Psoas muscle (tissue), 8 donors: ENCODE measurements around the gene RNF150. TPM values are rescaled to one million over a fixed set of nuclear protein-coding genes. Genes with fewer than 3 reads are reported as not detected.

Source experiments
- ATAC-seq, 4 donors: fragments of 200-7000 bp; cut with Tn5 transposase; one replicate each; pipeline ENCODE4 v1.9.1; 2020; ENCODE audit warnings: moderate library complexity in 3 of 4, mild to moderate bottlenecking in 2 of 4
- DNase-seq, 2 donors: peaks; one replicate each; pipeline ENCODE4 v3.0.0-alpha.2; 2020
- H3K27ac ChIP-seq: fragments of 200-600 bp; one replicate; pipeline ENCODE4 v1.8.0; 2022
- H3K27me3 ChIP-seq, 3 donors: fragments of 200-600 bp in 1 of 3; one replicate each; pipeline versions ENCODE4 v1.6.1 to v1.8.0; 2013 to 2022; ENCODE audit warnings: low read length in 2 of 3, mild to moderate bottlenecking in 2 of 3, moderate library complexity in 1 of 3; ENCODE audit not compliant: insufficient read depth in 3 of 3
- H3K36me3 ChIP-seq, 2 donors: fragments of 200-600 bp in 1 of 2; one replicate each; pipeline versions ENCODE4 v1.6.1 to v1.8.0; 2013 to 2022; ENCODE audit warnings: low read depth in 1 of 2, mild to moderate bottlenecking in 1 of 2, moderate library complexity in 1 of 2; ENCODE audit not compliant: insufficient read depth in 1 of 2
- H3K4me1 ChIP-seq: fragments of 200-600 bp; one replicate; pipeline ENCODE4 v1.8.0; 2022
- H3K4me3 ChIP-seq: fragments of 200-600 bp; one replicate; pipeline ENCODE4 v1.8.0; 2022; ENCODE audit warnings: mild to moderate bottlenecking
- H3K9me3 ChIP-seq: fragments of 200-600 bp; one replicate; pipeline ENCODE4 v1.8.0; 2022
- CTCF ChIP-seq: fragments of 200-600 bp; IDR thresholded peaks from one replicate; pipeline ENCODE4 v1.8.0; 2022; ENCODE audit warnings: antibody characterized with exemption
- WGBS, 3 donors: extraction: QIAGEN DNeasy Blood & Tissue Kit; methylation state at CpG; one replicate each; pipeline versions ENCODE4 v1.1.6 to v1.1.7; 2013; 5-methylcytosine and 5-hydroxymethylcytosine counted together
- intact Hi-C, 2 donors: fragments of 100-400 bp; cut with DNase I; formaldehyde crosslinking; loops; one replicate each; pipeline versions ENCODE4 v1.11.0 to v1.14.2; 2022
- polyA plus RNA-seq, 3 donors: library from polyadenylated mRNA; stranded (reverse); fragments of 200-250 nt; gene quantifications; one replicate each; pipeline ENCODE4 v1.2.3, GENCODE V29; 2013
- total RNA-seq, 4 donors: library from RNA; stranded (reverse); fragmentation: NEBNext Ultra II Directional in 2 of 4; extraction: Animal tissue kit (Norgen Biotek cat#: 25700) in 2 of 4; gene quantifications; one replicate each; pipeline versions ENCODE4 v1.2.1 to v1.2.4, GENCODE V29; 2021 to 2023
- donor health status: healthy with polysubstance abuse.
- donor health status: DM: no; HTN: no; CAD: no; lungs with moderate emphysema.
- donor health status: Bipolar disorder and iron deficiency.
- donor health status: healthy.
- donor health status: DM: yes; HTN: yes; CAD: no.
- donor health status: DM: no; HTN: no; CAD: no.
- donor health status: DM: no; HTN: no; CAD: no.
- donor health status: DM: yes; HTN: yes; CAD: no.

RNF150 gene
- total and polyA plus RNA-seq, 7 donors, result 0.78 to 12.6 (median 3.2) TPM

- peak in 1 of 4 donors; percentile 67 for ATAC-seq
- intact Hi-C loops, result no loop called here
- H3K27me3 ChIP-seq, result no peaks in the 10 kb centered on the region
- TF ChIP-seq CTCF, result peak; percentile 67
- H3K4me3 ChIP-seq, result no peak overlapping the region
- H3K27ac ChIP-seq, result no peak overlapping the region
- no peaks in the 10 kb centered on the region for H3K4me1 ChIP-seq
- DNase-seq, result no peak
- no peaks in the 10 kb centered on the region for H3K9me3 ChIP-seq
- no peaks in the 10 kb centered on the region for H3K36me3 ChIP-seq
These were observed 24.9 kb upstream of the RNF150 start for GRCh38 chr4:141158219-141158618.

- Histone ChIP-seq H3K27me3 (no peaks in the 10 kb centered on the region), H3K9me3 (no peaks in the 10 kb centered on the region), H3K4me1 (no peaks in the 10 kb centered on the region), H3K36me3 (no peaks in the 10 kb centered on the region), H3K4me3 (no peak overlapping the region), H3K27ac (no peak overlapping the region)
- TF ChIP-seq CTCF, result no peak
- intact Hi-C loops, result no loop called here
- WGBS, 3 donors, result 55 to 76% (median 67%) methylated on average over 4 of the region's 4 CpGs
- ATAC-seq, result no peak
- no peak for DNase-seq
These were observed 22.3 kb upstream of the RNF150 start for GRCh38 chr4:141155586-141155985.

- no peak overlapping the region for H3K4me3 ChIP-seq
- H3K4me1 ChIP-seq, result no peaks in the 10 kb centered on the region
- no peak for TF ChIP-seq CTCF
- WGBS, 3 donors, result 89 to 94% (median 90%) methylated on average over 3 of the region's 3 CpGs
- intact Hi-C loops, result no loop called here
- no peaks in the 10 kb centered on the region for H3K9me3 ChIP-seq
- H3K27ac ChIP-seq, result no peak overlapping the region
- no peaks in the 10 kb centered on the region for H3K27me3 ChIP-seq
- ATAC-seq (no peak), DNase-seq (no peak)
- H3K36me3 ChIP-seq, result no peaks in the 10 kb centered on the region
These were observed 21.5 kb upstream of the RNF150 start for GRCh38 chr4:141154725-141155124.

- Histone ChIP-seq H3K4me1 (no peaks in the 10 kb centered on the region), H3K27ac (no peak overlapping the region), H3K9me3 (no peaks in the 10 kb centered on the region), H3K27me3 (no peaks in the 10 kb centered on the region), H3K36me3 (no peaks in the 10 kb centered on the region), H3K4me3 (no peak overlapping the region)
- 34 to 50% (median 41%) methylated on average over 4 of the region's 4 CpGs for WGBS, 3 donors
- intact Hi-C loops, result no loop called here
- DNase-seq (no peak), ATAC-seq (peak in 2 of 4 donors; percentile 32 to 43)
- TF ChIP-seq CTCF, result no peak
These were observed 20.7 kb upstream of the RNF150 start for GRCh38 chr4:141153751-141154510.

- 85 to 91% (median 88%) methylated on average over 2 of the region's 2 CpGs for WGBS, 3 donors
- H3K4me1 ChIP-seq, result no peaks in the 10 kb centered on the region
- ATAC-seq, result no peak
- DNase-seq, result no peak
- intact Hi-C loops, result no loop called here
- H3K4me3 ChIP-seq, result no peak overlapping the region
- H3K27ac ChIP-seq, result no peak overlapping the region
- no peak for TF ChIP-seq CTCF
- no peaks in the 10 kb centered on the region for H3K27me3 ChIP-seq
- no peaks in the 10 kb centered on the region for H3K9me3 ChIP-seq
- no peaks in the 10 kb centered on the region for H3K36me3 ChIP-seq
These were observed 10.9 kb upstream of the RNF150 start for GRCh38 chr4:141144207-141144606.
